ENCODE measurements around the gene NPAS1.

DNA sequence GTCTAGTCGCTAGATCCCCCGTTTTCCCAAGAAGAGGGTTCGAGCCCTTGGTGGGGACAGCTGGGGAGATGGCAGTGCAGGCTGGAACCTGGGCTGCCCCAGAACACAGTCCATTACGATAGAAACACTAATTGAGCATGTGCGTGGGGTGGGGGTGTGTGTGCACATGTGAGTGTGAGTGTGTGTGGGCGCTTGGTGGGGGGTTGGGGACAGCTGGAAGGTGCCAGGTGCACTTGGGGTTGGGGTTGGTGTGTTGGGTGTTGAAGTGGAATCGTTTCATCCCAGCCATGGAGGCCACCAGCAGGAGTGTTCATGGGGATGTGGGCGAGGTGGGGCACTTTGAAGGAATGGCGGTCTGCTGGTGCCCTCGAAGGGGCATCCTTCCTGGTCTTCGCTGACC lies 18.1 kb upstream of the NPAS1 start:
- TF ChIP-seq GATA2 (IDR thresholded peaks at IDR 0.05; ENCODE audit: low read depth, low read length) (no peak), GATA3 (IDR thresholded peaks at IDR 0.05; ENCODE audit: low read depth, low read length) (no peak)

Data from SH-SY5Y (cell line).